Measurements from ENCODE around the gene RUFY2. TPM values are rescaled to one million over a fixed set of nuclear protein-coding genes. Genes with fewer than 3 reads are reported as not detected.

The RUFY2 gene
- total and polyA plus RNA-seq, 2 experiments from 2014 or later = 10.3 to 17.3 TPM

Other genes starting within 250 kb of the RUFY2 start
- 1.2 and 1.8 TPM in 2 replicates for gene ATOH7, start 175.2 kb downstream of the RUFY2 start, total RNA-seq (2014; rRNA removed; shearing (Covaris generic))
- 0.23 TPM in 1 of 2 replicates, not detected in the other for gene ATOH7, start 175.2 kb downstream of the RUFY2 start, polyA plus RNA-seq (2016; fragmentation: Nextera tagmentation; extraction: Ambion mirVana)
- gene HNRNPH3, start 75.2 kb downstream of the RUFY2 start, total RNA-seq (2014; rRNA removed; shearing (Covaris generic)) = 87.2 and 87.4 TPM in 2 replicates
- gene HNRNPH3, start 75.2 kb downstream of the RUFY2 start, polyA plus RNA-seq (2016; fragmentation: Nextera tagmentation; extraction: Ambion mirVana) = 324 and 367 TPM in 2 replicates
- gene PBLD, start 74.3 kb downstream of the RUFY2 start, total RNA-seq (2014; rRNA removed; shearing (Covaris generic)) = 0.90 and 1.2 TPM in 2 replicates
- 1.1 and 1.5 TPM in 2 replicates for gene PBLD, start 74.3 kb downstream of the RUFY2 start, polyA plus RNA-seq (2016; fragmentation: Nextera tagmentation; extraction: Ambion mirVana)
- gene DNA2, start 64.7 kb upstream of the RUFY2 start, total RNA-seq (2014; rRNA removed; shearing (Covaris generic)) = 46.9 and 49.3 TPM in 2 replicates
- gene DNA2, start 64.7 kb upstream of the RUFY2 start, polyA plus RNA-seq (2016; fragmentation: Nextera tagmentation; extraction: Ambion mirVana) = 19.7 and 25.6 TPM in 2 replicates
- gene SLC25A16, start 120.2 kb upstream of the RUFY2 start, total RNA-seq (2014; rRNA removed; shearing (Covaris generic)) = 11.1 and 12.0 TPM in 2 replicates
- 7.1 and 7.2 TPM in 2 replicates for gene SLC25A16, start 120.2 kb upstream of the RUFY2 start, polyA plus RNA-seq (2016; fragmentation: Nextera tagmentation; extraction: Ambion mirVana)
- 82.5 and 90.5 TPM in 2 replicates for gene TET1, start 153.1 kb upstream of the RUFY2 start, total RNA-seq (2014; rRNA removed; shearing (Covaris generic))
- gene TET1, start 153.1 kb upstream of the RUFY2 start, polyA plus RNA-seq (2016; fragmentation: Nextera tagmentation; extraction: Ambion mirVana) = 32.5 and 37.2 TPM in 2 replicates

Data from GM23338 (cell line).